Measurements from ENCODE around the gene ITLN2.
"Not testable (repeated sequence)": the region's sequence is repeated elsewhere in the genome, so short reads cannot be mapped to it uniquely, and the experiment has no call there.

ITLN2 gene

GRCh38 chr1:160905617-160905989, 49.0 kb downstream of the ITLN2 start:
- no peak for DNase-seq (ENCODE audit: low spot score)

- DNase-seq (ENCODE audit: low spot score) = no peak
Measured at GRCh38 chr1:160904783-160905616, 49.6 kb downstream of the ITLN2 start.

- not testable (repeated sequence) for DNase-seq (ENCODE audit: low spot score)
Measured at GRCh38 chr1:160902251-160902650, 52.4 kb downstream of the ITLN2 start.

- no peak for DNase-seq (ENCODE audit: low spot score)
Measured at GRCh38 chr1:160901768-160902167, 52.8 kb downstream of the ITLN2 start.

GRCh38 chr1:160900683-160901082, 53.9 kb downstream of the ITLN2 start:
- not testable (repeated sequence) for DNase-seq (ENCODE audit: low spot score)

Measured in kidney capillary endothelial cell (primary cell).